HepG2 (cell line): ENCODE data around the gene PLCL2. TPM values are rescaled to one million over a fixed set of nuclear protein-coding genes. Genes with fewer than 3 reads are reported as not detected.

Experiments used
- ATAC-seq: fragments of 200-7000 bp; cut with Tn5 transposase; 3 replicates; pipeline ENCODE4 v1.9.1; 2020; ENCODE audit warnings: mild to moderate bottlenecking, moderate library complexity
- BruUV-seq: library from RNA; stranded (reverse); fragments of 400-500 nt; replicated peaks from 2 replicates; lab custom pipeline; 2021; lab: Mats Ljungman, UMichigan
- CTCF ChIA-PET: fragments of 300-600 bp; formaldehyde crosslinking; extraction: SDS; loops from one replicate; lab custom pipeline; 2021; ENCODE audit warnings: low total read pairs, inconsistent platforms, low intra/inter-chr PET ratio; lab: Yijun Ruan, JAX
- POLR2A ChIA-PET: fragments of 350-600 bp; sonication (Branson Sonifier 250); formaldehyde crosslinking; loops from one replicate; lab custom pipeline; 2020; ENCODE audit warnings: antibody characterized with exemption, inconsistent platforms; lab: Yijun Ruan, JAX
- DNase-seq: peaks from one replicate; pipeline ENCODE4 v3.0.0-alpha.2; 2015; ENCODE audit warnings: low spot score
- FAIRE-seq: peaks from 3 replicates; lab custom pipeline; 2011; peaks lifted over from hg19 to GRCh38; lab: Jason Lieb, UNC
- H2AFZ ChIP-seq: one replicate; pipeline ENCODE4 v1.6.1; 2011; ENCODE audit warnings: low read length, inconsistent platforms
- H3K27ac ChIP-seq: fragments of 300-600 bp; 3 replicates; pipeline ENCODE4 v1.8.0; 2011; ENCODE audit warnings: mixed run types, mild to moderate bottlenecking, mixed read lengths, low read length, inconsistent platforms; ENCODE audit not compliant: insufficient read depth; ENCODE audit errors: extremely low read length
- H3K27me3 ChIP-seq, 2 experiments: fragments of 200-600 bp in 1 of 2; 2 replicates in 1 of 2; 3 replicates in 1 of 2; pipeline versions ENCODE4 v1.6.0 to v1.8.0; 2011; ENCODE audit warnings: low read length in 2 of 2, mild to moderate bottlenecking in 2 of 2, moderate library complexity in 2 of 2, inconsistent platforms in 1 of 2; ENCODE audit not compliant: insufficient read depth in 2 of 2, control insufficient read depth in 1 of 2
- H3K36me3 ChIP-seq, 2 experiments: fragments of 200-600 bp in 1 of 2; replicated peaks in 1 of 2; 2 replicates in 1 of 2; 3 replicates in 1 of 2; pipeline versions ENCODE4 v1.5.1 to v1.8.0; 2011; ENCODE audit warnings: low read length in 2 of 2, inconsistent platforms in 1 of 2; ENCODE audit not compliant: insufficient read depth in 2 of 2, control insufficient read depth in 1 of 2
- H3K4me1 ChIP-seq: 2 replicates; pipeline ENCODE4 v1.5.1; 2012; ENCODE audit warnings: low read length, inconsistent platforms; ENCODE audit not compliant: insufficient read depth
- H3K4me2 ChIP-seq: 2 replicates; pipeline ENCODE4 v1.6.0; 2011; ENCODE audit warnings: low read depth, low read length, inconsistent platforms
- H3K4me3 ChIP-seq, 3 experiments: fragments of 200-600 bp in 1 of 3; sonication (generic), shearing (Covaris generic) in 1 of 3; replicated peaks in 1 of 3; 2 replicates each; pipeline ENCODE4 v1.5.1; 2011 to 2016; ENCODE audit warnings: low read length in 3 of 3, inconsistent platforms in 2 of 3, low read depth in 2 of 3, mild to moderate bottlenecking in 2 of 3, control low read depth in 1 of 3, mixed read lengths in 1 of 3; ENCODE audit not compliant: insufficient read depth in 1 of 3
- H3K79me2 ChIP-seq: one replicate; pipeline ENCODE4 v1.6.1; 2011; ENCODE audit warnings: low read length, inconsistent platforms; ENCODE audit not compliant: insufficient read depth
- H3K9ac ChIP-seq: 2 replicates; pipeline ENCODE4 v1.6.0; 2011; ENCODE audit warnings: mild to moderate bottlenecking, low read depth, low read length, inconsistent platforms; ENCODE audit not compliant: insufficient read depth
- H3K9me3 ChIP-seq: 2 replicates; pipeline ENCODE4 v1.5.1; 2012; ENCODE audit warnings: mild to moderate bottlenecking, low read length
- H4K20me1 ChIP-seq: 2 replicates; pipeline ENCODE4 v1.6.0; 2011; ENCODE audit warnings: inconsistent platforms, mild to moderate bottlenecking, low read length, moderate library complexity; ENCODE audit not compliant: insufficient read depth
- ARNT2 ChIP-seq: sonication (generic); formaldehyde crosslinking; IDR thresholded peaks from 2 replicates; pipeline ENCODE4 v1.8.0; 2022; ENCODE audit warnings: mild to moderate bottlenecking, low read depth, missing genetic modification reagents, moderate library complexity
- HDAC1 ChIP-seq: sonication (generic); formaldehyde crosslinking; IDR thresholded peaks from 2 replicates; pipeline ENCODE4 v1.5.1; 2020; ENCODE audit warnings: mild to moderate bottlenecking, missing genetic modification reagents
- HES4 ChIP-seq: sonication (generic); formaldehyde crosslinking; IDR thresholded peaks from 2 replicates; pipeline ENCODE4 v1.9.0; 2021; ENCODE audit warnings: mild to moderate bottlenecking, missing genetic modification reagents, borderline replicate concordance
- NAIF1 ChIP-seq: sonication (generic); formaldehyde crosslinking; IDR thresholded peaks from 2 replicates; pipeline ENCODE4 v1.5.0; 2020; ENCODE audit warnings: mild to moderate bottlenecking, missing genetic modification reagents, borderline replicate concordance
- PRPF4 ChIP-seq: fragments of 200-400 bp; formaldehyde crosslinking; IDR thresholded peaks from 2 replicates; pipeline ENCODE4 v1.6.1; 2016; ENCODE audit warnings: low read length, low read depth; ENCODE audit not compliant: poor library complexity, severe bottlenecking
- REXO4 ChIP-seq: sonication (generic); formaldehyde crosslinking; IDR thresholded peaks from 2 replicates; pipeline ENCODE4 v1.8.0; 2022; ENCODE audit warnings: missing genetic modification reagents, mild to moderate bottlenecking, borderline replicate concordance
- STAT5B ChIP-seq: sonication (generic); formaldehyde crosslinking; IDR thresholded peaks from 2 replicates; pipeline ENCODE4 v1.4.0; 2020; ENCODE audit warnings: missing genetic modification reagents
- TBL1XR1 ChIP-seq: fragments of 150-350 bp; IDR thresholded peaks from 2 replicates; pipeline ENCODE4 v1.6.1; 2014; ENCODE audit warnings: borderline replicate concordance, low read length; ENCODE audit not compliant: partially characterized antibody
- TCF7 ChIP-seq: sonication (generic); IDR thresholded peaks from 2 replicates; pipeline ENCODE4 v1.6.1; 2016; ENCODE audit warnings: antibody characterized with exemption, low read depth
- TSC22D2 ChIP-seq: sonication (generic); formaldehyde crosslinking; IDR thresholded peaks from 2 replicates; pipeline ENCODE4 v1.5.1; 2020; ENCODE audit warnings: missing genetic modification reagents, mild to moderate bottlenecking, borderline replicate concordance
- ZMYM3 ChIP-seq: sonication (generic); formaldehyde crosslinking; IDR thresholded peaks from 2 replicates; pipeline ENCODE4 v1.5.1; 2020; ENCODE audit warnings: mild to moderate bottlenecking, missing genetic modification reagents
- ZNF256 ChIP-seq: sonication (generic); formaldehyde crosslinking; conservative IDR thresholded peaks from 2 replicates; pipeline ENCODE4 v1.4.0; 2020; ENCODE audit warnings: missing genetic modification reagents
- ZNF337 ChIP-seq: sonication (generic); formaldehyde crosslinking; IDR thresholded peaks from 2 replicates; pipeline ENCODE4 v1.5.1; 2020; ENCODE audit warnings: missing genetic modification reagents, low read depth, mild to moderate bottlenecking, borderline replicate concordance
- ZNF644 ChIP-seq: IDR thresholded peaks from 2 replicates; pipeline ENCODE4 v1.6.1; 2016; ENCODE audit warnings: low read depth
- ZNF790 ChIP-seq: sonication (generic); formaldehyde crosslinking; IDR thresholded peaks from 2 replicates; pipeline ENCODE4 v1.8.0; 2022; ENCODE audit warnings: missing genetic modification reagents, mild to moderate bottlenecking, borderline replicate concordance
- WGBS: methylation state at CpG from one replicate; pipeline ENCODE4 v1.1.6; 2017; ENCODE audit warnings: low lambda C conversion rate; 5-methylcytosine and 5-hydroxymethylcytosine counted together
- in situ Hi-C: cut with HindIII; loops from 2 replicates; pipeline ENCODE4 v1.10.0; 2017; ENCODE audit warnings: low pct_unique_long_range_greater_than_20kb; ENCODE audit not compliant: extremely low pct_ligation_motif_present
- intact Hi-C: fragments of 100-400 bp; cut with micrococcal nuclease; formaldehyde crosslinking; loops from one replicate; pipeline ENCODE4 v1.10.0; 2022; ENCODE audit not compliant: unreplicated experiment
- polyA plus RNA-seq, 8 experiments: library from polyadenylated mRNA; depleted of rRNA in 3 of 8; stranded (reverse) in 7 of 8; unstranded in 1 of 8; fragments of >200 nt; fragmentation: Illumina TruSeq in 4 of 8; extraction: Trizol in 4 of 8; gene quantifications; 2 replicates each; pipeline versions ENCODE4 v1.2.1 to v1.2.3, GENCODE V29; 2011 to 2016; ENCODE audit warnings: low read depth in 4 of 8, missing spikeins in 1 of 8, mixed read lengths in 1 of 8; ENCODE audit not compliant: insufficient read depth in 1 of 8
- total RNA-seq, 5 experiments: library from RNA; depleted of rRNA; stranded (reverse); fragments of >200 nt; fragmentation: Illumina TruSeq; extraction: Trizol; gene quantifications; 2 replicates each; pipeline ENCODE4 v1.2.3, GENCODE V29; 2016; ENCODE audit warnings: low read depth in 1 of 5
- TF ChIP-seq, protein P1 (sequence below): IDR thresholded peaks from 2 replicates; pipeline ENCODE4 v1.6.1; 2016; ENCODE audit warnings: mild to moderate bottlenecking
- TF ChIP-seq, protein P2 (sequence below): sonication (generic); formaldehyde crosslinking; IDR thresholded peaks from 2 replicates; pipeline ENCODE4 v1.5.0; 2020; ENCODE audit warnings: mild to moderate bottlenecking, missing genetic modification reagents, borderline replicate concordance

The PLCL2 gene
- total and polyA plus RNA-seq, 2 of the 13 experiments (the other 11 are each of a cell fraction or from before 2014, with no cell fraction given): not detected

DNA sequence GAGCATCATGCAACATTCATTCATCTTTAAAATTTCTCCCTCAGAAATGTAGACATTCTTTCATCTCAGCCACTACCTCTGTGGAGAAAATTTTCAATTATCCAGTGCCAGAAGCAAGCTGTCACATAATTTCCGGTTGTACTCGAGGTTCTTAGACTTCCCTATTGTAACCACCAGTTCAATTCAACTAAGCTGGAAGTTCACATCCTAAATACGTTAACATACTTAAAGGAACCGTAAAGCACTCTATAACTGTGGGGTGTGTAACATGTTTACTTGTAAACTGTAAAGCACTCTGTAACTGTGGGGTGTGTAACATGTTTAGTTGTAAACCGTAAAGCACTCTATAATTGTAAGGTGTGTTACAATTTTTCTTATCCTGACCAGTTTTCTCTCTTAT is 150.3 kb downstream of the PLCL2 start (continued):
- no peak for TF ChIP-seq NAIF1 (CRISPR knock-in tag)

DNA sequence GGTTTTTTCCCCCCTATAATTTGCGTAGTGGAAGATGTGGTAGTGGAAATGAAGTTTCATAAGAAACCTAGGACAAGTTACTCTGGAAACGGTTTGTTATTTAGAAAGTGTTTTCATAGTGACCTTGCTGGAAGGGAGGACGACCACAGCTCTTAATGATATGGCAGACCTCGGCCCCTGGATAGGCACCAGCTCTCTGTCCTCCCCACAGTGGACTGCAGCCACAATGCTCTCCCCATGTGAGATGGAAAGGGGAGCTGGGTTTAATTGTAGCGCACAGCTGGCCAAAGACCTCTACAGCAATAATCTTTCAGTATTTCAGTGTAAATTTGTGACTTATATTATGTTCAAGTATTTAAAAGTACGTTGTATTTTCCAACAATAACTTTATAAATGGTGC is 151.2 kb downstream of the PLCL2 start:
- no peak for DNase-seq
- 12% methylated on average over 6 of the region's 6 CpGs for WGBS
- Histone ChIP-seq H3K9me3 (no peaks in the 10 kb centered on the region), H3K4me1 (no peaks in the 10 kb centered on the region), H3K4me3 (no peak overlapping the region), H3K27me3 (peaks cover 0 to 3% of the 10 kb centered on the region in 2 experiments; a peak in 1 of 5 replicates), H3K9ac (no peak overlapping the region), H2AFZ (no peak overlapping the region), H3K36me3 (no peaks in the 10 kb centered on the region), H3K4me2 (no peak overlapping the region), H4K20me1 (no peaks in the 10 kb centered on the region), H3K79me2 (no peaks in the 10 kb centered on the region), H3K27ac (no peak overlapping the region)
- ATAC-seq: no peak
- no peak for FAIRE-seq
- POLR2A ChIA-PET: no interaction called here
- no TSS peak for BruUV-seq
- intact Hi-C loops (no loop called here), in situ Hi-C loops (loop anchor here (25.0 kb wide), 1 partner anchor 424 kb away; the partner anchor contains the start of gene DAZL)
- TF ChIP-seq ZNF790 (CRISPR knock-in tag): no peak
- TF ChIP-seq ARNT2: no peak
- no peak for TF ChIP-seq TBL1XR1
- TF ChIP-seq HES4: no peak
- TF ChIP-seq TSC22D2: no peak
- TF ChIP-seq PRPF4: no peak
- no peak for TF ChIP-seq STAT5B
- TF ChIP-seq ZNF256: no peak
- TF ChIP-seq, protein P1, sequence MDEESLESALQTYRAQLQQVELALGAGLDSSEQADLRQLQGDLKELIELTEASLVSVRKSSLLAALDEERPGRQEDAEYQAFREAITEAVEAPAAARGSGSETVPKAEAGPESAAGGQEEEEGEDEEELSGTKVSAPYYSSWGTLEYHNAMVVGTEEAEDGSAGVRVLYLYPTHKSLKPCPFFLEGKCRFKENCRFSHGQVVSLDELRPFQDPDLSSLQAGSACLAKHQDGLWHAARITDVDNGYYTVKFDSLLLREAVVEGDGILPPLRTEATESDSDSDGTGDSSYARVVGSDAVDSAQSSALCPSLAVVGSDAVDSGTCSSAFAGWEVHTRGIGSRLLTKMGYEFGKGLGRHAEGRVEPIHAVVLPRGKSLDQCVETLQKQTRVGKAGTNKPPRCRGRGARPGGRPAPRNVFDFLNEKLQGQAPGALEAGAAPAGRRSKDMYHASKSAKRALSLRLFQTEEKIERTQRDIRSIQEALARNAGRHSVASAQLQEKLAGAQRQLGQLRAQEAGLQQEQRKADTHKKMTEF: no peak
- no peak for TF ChIP-seq ZNF337 (CRISPR knock-in tag)
- TF ChIP-seq ZNF644: no peak
- no peak for TF ChIP-seq TCF7
- TF ChIP-seq, protein P2, sequence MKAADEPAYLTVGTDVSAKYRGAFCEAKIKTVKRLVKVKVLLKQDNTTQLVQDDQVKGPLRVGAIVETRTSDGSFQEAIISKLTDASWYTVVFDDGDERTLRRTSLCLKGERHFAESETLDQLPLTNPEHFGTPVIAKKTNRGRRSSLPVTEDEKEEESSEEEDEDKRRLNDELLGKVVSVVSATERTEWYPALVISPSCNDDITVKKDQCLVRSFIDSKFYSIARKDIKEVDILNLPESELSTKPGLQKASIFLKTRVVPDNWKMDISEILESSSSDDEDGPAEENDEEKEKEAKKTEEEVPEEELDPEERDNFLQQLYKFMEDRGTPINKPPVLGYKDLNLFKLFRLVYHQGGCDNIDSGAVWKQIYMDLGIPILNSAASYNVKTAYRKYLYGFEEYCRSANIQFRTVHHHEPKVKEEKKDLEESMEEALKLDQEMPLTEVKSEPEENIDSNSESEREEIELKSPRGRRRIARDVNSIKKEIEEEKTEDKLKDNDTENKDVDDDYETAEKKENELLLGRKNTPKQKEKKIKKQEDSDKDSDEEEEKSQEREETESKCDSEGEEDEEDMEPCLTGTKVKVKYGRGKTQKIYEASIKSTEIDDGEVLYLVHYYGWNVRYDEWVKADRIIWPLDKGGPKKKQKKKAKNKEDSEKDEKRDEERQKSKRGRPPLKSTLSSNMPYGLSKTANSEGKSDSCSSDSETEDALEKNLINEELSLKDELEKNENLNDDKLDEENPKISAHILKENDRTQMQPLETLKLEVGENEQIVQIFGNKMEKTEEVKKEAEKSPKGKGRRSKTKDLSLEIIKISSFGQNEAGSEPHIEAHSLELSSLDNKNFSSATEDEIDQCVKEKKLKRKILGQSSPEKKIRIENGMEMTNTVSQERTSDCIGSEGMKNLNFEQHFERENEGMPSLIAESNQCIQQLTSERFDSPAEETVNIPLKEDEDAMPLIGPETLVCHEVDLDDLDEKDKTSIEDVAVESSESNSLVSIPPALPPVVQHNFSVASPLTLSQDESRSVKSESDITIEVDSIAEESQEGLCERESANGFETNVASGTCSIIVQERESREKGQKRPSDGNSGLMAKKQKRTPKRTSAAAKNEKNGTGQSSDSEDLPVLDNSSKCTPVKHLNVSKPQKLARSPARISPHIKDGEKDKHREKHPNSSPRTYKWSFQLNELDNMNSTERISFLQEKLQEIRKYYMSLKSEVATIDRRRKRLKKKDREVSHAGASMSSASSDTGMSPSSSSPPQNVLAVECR (CRISPR knock-in tag): no peak
- no peak for TF ChIP-seq HDAC1 (CRISPR knock-in tag)
- TF ChIP-seq REXO4 (CRISPR knock-in tag): no peak
- no peak for TF ChIP-seq ZMYM3
- CTCF ChIA-PET: no interaction called here
